CD4-positive, alpha-beta T cell treated with Interleukin-4 for 1 hour (primary cell): ENCODE measurements around the gene LHFPL6.

Source experiments
- DNase-seq, 2 donors: peaks; one replicate each; pipeline ENCODE4 v3.0.0-alpha.2; 2020 to 2022

Gene LHFPL6

DNA sequence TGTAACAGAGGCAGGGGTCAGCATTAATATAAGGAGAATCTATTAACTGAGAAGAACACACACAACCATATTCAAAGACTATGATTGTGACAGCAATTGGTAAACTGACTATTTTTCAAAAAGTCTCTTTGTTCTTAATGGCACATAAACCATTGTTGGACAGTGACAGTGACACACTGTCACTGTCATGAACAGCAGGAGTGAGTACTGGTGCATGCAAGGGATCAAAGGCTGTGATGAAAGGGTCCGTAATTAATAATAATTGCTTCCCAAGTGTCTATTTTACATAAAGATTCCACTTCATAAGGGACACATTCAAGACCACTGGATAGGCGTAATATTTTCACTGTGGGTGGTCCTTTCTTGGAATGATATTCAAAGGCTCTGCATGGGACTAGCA, 50.7 kb downstream of the LHFPL6 start:
- DNase-seq: no peak

DNA sequence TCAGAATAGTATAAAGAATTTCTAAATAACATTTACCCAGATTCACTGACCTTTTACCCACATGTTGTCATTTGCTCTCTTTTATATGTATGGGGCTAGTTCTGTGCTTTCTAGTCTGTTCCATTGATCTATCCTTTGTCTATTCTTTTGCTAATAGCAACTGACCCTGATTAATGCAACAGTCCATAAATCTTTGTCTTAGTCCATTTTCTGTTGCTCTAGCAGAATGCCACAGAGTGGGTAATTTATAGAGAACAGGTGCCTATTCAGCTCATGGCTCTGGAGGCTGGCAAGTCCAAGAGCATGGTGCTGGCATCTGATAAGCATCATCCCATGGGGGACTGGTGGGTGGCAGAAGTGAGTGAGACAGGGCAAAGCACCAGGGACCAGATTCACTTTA, 52.1 kb downstream of the LHFPL6 start:
- no peak for DNase-seq

DNA sequence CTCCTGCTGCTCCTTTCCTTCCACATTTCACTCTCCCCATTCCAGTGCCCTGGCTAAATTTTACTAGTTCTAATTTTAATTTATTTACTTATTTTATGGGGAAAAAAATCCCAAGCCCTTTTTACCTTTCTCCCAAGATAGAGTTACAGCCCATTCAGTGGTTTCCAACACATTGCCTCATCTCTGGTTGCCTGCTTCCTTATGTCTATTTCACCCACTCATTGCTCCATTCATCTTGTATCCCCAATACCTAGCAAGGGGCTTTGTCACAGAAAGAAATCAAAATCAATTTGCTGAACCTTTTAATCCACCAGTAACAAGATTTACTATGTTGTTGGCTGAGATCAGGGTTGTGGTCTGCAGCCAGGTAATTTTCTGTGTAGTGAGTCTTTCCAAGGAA, 55.9 kb downstream of the LHFPL6 start:
- no peak for DNase-seq

DNA sequence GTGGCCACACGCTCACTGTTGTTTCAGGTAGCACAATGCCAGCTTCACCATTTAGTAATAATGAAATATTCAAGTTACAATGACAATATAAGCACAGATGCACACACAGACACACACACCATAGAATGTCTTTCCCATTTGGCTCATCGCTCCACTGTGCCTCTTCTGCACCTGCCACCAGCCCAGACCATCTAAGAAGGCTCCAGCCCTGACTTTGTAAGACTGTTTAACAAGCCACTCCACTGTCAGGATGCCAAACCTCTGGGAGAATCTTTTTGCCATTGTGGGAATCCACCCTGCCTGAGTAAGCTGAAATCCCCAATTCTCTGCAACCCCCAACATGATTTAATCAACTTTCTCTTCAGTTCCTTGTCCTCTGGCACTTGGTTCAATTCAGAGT, 60.6 kb downstream of the LHFPL6 start:
- DNase-seq: no peak

DNA sequence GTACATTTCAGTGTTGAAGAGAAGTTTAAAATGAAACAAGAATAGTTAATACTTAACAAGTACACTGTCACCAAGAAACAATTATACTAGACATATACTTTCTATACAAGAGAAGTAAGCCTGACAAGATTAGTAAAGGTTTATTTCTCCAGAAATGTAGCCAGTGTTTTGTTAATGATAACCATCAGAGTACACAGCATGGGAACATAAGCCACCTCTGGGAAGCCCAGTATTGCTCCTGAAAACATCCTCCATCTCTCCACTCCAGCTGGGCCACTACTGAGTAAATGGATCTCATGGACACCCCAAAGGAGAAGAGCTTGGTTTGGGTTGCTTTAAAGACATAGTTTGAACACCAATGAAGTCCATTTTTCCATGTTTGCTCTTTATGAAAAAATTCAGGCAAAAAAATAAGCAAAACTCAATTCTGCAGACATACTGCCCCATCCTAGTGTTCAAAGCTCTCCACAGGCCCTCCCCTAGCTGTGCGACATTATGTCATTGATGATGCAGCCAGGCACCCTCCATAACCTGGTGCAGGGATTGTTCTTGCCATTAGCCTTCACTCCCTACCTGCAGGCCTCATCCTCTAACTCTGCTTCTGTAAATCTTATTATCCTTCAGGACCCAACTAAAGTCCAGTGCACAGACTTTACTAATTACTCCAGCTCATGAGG, 61.9 kb downstream of the LHFPL6 start:
- no peak for DNase-seq

DNA sequence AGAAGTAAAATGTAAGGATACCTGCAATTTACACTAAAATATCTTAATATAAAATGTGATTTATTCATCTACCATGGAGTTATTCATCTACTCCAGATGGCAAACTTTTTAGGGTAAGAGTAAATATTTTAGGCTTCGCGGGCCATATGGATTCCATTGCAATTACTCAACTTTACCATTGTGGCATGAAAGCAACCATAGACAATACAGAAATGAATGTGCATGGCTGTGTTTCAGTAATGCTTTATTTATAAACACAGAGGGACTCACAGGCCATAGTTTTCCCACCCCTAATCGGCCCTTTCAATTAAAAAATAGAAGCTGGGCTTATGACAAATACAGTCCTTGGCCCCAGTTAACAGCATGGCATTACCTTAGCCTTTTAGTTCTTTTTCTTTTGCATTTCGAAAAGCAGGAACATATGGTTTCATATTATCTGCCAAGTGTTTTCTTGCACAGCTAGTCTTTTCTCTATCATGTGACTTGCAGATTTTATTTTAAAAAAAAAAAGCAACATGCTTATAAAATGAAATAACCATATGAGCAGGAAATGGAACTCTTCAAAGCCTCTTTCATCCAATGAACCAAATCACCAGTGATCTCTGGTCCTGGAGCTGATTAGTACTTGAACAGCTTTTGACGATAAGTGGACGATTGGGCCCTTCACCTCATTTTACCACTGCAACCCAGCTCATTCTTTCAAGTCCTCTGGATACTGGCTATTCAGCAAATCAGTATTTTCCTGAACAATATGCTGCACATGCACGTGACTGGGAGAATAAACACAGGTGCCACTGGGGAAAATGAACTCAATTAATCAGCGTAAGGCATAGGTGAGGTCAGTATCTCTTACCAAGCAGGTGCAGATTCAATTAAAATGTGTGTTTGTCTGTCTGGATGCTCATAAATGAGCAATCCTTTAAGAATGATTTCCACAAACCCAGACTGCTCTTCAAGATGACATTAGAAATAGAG, 63.9 kb downstream of the LHFPL6 start:
- DNase-seq: no peak

DNA sequence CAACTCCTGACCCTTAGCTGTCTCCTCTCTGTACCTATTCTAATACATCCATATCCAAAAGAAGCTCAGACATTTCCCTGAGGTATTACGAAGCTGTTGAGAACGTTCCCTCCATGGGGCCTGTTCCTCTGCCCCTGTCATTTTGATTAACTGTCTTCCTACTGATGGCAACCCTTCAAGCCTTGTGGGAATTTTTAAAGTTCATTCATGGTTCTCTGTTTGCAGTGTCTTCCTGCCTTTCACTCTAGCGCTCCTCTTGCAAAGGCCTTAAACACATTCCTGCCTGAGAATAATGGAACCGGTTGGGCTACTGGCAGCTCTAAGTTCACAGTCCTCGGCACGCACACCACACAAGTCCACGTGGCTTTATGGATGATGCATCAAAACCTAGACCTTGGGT, 66.1 kb downstream of the LHFPL6 start:
- no peak for DNase-seq

DNA sequence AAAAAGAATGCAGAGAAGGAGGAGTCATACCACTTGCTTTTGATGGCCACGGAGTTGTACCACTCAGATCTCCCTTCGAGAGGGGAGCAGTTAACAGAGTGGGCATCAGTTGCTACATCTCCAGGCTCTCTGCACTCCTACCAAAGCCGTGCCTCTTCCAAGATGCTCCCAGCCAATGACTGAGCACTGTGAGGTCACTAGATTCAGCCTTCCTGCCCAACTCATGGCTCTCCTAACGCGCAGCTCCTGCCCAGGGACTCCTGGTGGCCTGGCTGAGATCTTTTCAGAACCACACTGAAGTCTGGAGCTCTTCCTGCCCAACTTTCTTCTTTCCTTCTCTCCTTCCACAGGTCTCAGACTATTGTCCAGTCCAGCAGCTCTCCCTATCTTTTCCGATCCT, 66.7 kb downstream of the LHFPL6 start:
- no peak for DNase-seq

DNA sequence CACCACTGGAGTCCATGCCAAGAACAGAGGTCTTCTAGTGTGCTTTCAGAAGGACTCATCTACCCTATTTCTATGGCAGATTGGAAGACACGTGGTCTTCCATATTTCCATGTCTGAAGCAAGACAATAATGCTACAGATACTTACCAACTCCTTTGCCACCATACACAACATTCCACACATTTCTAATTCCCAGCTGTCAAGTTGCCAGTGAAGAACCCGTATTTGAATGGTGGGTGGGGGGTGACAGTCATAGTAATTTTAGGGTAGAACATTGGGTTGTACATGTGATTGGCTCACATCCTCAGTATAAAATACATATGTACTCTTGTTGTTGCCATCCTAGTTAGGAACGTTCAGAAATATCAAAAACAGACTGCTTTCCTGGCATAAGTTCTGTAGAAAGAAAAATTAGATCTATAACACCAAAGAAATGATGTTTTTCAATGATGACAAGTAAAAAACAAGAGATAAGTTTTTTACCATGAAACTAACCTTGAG, 69.3 kb downstream of the LHFPL6 start:
- DNase-seq: no peak

DNA sequence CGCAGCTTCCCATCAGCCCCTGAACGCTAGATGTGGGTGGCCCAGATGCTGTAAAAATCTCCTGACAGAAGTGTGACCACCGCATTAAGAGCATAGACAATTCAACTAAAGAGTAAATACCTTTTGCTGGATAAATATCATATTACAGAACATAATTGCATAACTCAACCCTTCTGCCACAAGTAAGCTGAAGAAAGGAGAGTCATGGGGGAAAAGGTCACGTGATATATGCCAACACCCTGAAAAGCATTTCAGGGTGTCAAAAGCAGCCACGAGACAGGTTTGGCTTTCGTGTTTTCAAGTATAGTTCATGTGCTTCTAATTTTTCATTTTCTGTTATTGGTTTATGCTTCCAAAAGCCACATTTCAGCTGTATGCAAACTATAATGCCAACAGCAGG, 71.3 kb downstream of the LHFPL6 start:
- DNase-seq: no peak

DNA sequence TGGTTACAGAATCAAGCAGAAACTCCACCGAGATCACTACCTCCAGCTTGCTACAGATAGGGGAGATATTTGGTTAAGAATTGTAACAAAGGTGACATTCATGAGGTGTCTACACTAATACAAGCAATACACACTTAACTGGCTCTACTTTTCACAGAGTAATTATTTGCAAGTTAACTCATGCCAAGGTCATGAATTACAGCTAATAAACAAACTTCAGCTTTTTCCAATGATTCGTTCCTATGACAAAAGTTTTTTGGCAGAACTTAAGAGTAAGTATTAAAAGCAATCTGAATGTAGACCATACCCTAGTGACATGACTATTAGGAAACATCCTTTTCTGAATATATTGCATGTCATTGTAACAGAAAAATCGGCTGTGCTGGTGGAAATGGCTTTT, 72.1 kb downstream of the LHFPL6 start:
- DNase-seq: no peak

DNA sequence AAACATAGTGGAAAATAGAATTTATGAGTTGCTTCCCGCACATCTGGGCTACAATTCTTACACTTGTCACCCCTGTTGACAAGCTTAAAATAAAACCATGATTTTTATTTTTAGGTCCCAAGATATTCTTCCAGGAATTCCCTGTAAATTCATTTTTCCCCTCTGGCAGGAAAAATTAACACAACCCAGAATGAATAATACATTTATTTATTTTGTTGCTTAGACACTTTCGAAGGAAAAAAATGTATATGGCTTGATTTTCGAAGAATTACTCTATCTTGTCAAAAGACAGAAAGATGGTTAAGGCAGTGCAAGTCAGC, 74.4 kb downstream of the LHFPL6 start:
- no peak for DNase-seq

DNA sequence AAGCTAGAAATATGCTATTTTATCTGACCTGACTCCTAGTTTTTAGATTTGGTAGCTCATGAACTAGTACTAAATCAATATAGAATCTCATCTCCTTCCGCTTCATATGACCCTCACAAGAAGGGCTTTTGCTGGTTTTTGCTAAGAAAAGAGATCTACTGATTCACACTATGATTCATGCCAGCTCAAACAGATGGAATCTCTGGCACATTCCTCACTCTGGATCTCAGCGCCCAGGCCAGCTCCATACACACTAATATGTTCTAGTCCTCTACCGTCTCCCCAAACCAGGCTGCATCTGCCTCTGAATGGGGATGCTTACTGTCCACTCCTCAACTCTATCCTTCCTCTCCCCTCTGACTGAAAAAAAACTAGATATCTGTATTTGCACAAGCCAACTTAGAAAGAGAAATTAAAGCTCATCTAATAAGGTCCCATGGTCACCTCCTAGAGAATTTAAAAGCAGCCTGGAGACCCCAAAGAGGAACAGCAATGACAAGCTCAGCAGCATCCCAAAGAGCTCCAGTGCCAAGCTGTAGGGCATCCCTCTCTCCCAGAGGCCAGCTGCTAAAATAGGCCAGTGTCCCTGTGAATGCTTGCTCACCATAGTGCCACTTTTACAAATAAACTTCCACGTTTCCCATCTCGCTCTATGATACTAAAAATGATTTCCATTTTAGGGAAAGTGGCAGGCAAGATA, 74.9 kb downstream of the LHFPL6 start:
- no peak for DNase-seq

DNA sequence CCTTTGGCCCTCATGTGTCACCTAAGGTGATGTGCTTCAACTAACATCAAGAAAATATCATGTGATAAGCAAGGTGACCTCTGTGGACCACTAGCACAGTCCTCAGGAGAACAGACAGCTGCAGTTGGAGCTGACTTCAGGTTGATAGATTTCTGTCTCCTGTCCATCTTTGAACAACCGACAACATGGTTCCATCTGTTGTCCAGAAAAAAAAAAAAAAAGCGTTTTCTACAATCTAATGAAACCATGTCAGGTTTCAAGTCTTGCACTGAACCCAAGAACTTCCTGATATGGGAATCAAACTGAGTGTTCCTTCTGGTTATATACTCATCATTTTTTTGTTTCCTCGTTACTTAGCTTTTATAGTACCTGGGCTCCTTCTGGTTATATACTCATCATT, 75.7 kb downstream of the LHFPL6 start:
- DNase-seq: no peak

DNA sequence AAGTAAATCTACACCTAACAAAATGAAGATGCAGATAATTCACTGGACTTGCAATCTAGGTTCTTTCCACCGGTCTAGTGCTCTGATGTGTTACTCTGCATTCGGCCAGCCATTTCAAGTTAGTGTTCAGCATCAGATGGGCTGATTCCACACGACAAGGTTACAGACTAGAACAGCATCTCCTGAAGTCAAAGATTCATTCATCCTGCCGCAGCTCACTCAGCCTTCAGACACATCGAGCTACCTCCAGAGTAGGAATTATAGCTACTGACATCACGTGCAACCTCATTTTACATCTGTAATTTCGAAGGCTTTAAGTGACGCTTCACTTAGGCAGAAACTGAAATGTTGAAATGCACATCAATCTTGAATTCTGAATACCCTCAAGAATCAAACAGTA, 76.5 kb downstream of the LHFPL6 start:
- DNase-seq: no peak

DNA sequence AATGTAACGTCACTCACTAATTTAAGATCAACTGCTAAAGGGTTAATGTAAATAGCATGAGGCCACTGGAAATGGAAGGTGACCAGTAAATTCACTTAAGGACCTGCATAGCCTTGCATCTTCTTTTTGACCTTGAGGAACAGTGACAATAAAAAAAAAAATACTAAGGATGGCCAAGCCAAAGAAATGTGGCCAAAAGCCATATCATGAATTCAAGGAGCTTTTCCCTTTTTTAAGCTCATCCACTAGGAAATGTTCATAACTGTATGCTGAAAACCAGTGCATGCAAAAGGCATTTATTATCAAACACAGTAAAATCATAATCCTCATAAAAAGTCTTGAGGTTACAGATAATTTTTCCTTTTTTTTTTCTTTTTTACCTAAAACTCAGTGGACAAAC, 77.5 kb downstream of the LHFPL6 start:
- no peak for DNase-seq

DNA sequence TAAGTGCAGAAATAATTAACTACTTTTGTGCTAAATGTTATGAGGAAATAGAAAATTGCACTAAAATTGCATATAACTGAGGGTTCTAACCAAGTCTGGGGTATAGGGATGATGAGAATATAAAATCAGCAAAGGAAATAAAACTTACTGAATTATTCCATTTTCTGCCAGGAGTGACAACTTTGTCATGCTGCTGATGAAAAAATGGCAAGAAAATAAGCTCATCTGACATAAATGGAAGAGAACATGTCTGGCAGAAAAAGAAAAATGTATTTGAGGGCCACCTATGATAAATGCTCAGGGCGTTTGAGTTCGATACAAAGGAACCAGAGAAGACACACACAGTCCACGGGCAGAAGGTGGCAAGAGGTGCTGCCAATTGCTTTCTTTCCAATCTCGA, 78.2 kb downstream of the LHFPL6 start:
- DNase-seq: no peak

DNA sequence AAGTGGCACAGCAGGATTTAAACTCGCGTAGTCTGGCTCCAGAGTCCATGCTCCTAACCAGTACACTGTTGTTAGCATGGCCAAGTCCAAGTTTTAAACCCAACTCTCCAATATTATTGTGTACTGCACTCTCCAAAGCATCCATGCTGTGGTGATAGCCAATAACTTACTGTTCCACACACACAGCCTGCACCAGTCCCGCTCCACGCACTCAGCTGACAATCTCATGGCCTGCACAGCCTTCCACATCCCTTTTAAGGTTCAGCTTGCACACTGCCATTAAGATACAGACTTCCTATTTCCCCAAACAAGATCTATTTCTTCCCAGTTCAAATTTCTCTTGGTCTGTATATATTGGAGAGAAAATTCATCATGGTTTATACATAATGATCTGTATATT, 80.7 kb downstream of the LHFPL6 start:
- DNase-seq: no peak

DNA sequence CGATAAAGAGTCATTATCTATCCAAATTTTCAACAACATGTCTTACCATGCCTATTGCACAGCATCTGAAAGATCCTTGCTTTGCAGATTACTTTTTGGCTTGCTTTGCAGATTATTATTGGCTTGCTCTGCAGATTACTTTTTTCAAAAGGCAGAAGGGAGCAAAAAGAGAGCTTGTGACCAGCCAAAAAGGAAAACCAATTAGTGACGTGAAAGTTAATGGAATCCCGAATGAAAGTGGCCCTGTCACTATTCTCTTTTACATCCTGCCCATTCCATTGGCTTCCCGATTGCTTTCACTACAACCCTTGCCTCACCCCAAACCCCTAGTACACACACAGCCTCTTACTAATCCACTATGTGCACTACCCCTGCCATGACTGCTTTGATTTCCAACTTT, 81.3 kb downstream of the LHFPL6 start:
- DNase-seq: no peak

DNA sequence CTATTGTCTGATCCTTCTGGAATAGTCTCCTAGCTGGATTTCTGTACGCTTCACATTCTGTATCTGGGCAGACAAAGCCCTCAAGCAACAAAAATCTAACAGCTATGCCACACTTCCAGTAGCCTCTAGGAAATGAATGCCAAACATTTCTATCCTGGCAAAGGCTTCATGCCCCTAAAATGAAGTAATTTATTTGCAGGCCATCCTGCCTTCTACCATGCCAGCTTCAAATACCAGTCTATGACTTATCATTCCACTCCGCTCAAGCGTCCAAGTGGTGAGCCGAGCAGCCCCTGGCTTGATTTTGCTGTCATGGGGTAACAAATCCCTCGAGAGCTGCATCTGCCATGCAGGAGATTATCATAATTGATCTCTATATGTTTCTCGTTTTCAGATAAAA, 86.9 kb downstream of the LHFPL6 start:
- DNase-seq: no peak

DNA sequence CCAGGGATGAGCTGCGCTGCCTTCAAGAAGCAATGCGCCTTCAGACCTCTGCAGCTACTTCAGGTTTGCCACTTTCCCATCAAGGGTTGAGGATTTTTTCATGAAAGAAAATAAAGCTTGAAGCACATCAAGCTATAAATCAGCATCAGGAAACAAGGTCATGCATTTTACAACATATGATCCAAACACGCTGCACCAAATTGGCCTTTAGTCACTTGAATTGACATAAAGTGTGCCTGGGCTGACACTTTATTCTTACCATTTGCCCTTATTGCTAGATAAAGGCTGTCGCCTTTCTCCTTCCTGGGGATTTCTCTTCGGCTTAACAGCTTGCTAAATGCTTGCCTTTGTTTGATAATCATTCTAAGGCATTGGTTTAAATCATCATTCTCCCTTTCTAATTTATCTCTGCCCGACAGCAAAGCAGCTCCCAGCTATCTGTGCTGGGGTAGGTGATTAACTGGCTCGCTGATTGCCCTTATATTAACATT, 87.7 kb downstream of the LHFPL6 start:
- no peak for DNase-seq

DNA sequence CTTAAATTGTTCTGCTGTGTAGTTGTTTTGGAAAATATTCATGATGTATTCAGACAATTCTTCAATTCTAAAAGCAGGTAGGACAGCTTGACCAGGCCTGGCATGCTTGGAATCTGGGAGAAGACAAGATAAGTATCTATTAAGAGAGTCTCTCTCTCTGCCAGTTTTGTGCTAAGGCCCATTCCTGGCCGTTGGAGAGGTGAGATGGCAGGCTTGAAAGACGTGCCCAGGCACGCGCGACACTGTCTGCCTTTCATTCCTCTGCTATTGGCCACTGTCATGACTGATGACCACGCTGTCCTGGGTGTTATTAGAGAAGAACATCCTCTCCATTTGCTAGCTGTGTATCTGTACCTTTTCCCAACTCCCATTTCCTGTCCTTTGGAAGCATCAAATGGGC, 90.3 kb downstream of the LHFPL6 start:
- no peak for DNase-seq

DNA sequence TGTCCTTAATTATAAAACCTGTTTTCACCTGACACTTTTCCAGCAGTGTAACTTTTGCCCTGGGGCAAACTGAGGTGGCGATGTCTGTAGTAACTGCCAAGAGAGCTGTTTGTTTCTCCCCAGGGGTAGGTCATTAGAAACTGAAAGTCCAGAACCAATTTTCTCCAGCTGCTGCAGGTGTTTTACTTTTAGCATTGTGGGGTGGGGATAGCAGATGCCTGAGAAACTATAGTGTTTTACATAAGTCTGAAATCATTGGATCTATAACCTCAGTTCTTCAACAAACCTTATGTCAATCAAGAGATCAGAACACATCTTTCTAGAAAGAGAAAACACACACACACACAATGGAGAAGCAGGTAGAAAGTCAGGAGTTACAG, 92.7 kb downstream of the LHFPL6 start:
- no peak for DNase-seq
